Measurements from ENCODE around the gene PKP3.

Gene PKP3

DNA sequence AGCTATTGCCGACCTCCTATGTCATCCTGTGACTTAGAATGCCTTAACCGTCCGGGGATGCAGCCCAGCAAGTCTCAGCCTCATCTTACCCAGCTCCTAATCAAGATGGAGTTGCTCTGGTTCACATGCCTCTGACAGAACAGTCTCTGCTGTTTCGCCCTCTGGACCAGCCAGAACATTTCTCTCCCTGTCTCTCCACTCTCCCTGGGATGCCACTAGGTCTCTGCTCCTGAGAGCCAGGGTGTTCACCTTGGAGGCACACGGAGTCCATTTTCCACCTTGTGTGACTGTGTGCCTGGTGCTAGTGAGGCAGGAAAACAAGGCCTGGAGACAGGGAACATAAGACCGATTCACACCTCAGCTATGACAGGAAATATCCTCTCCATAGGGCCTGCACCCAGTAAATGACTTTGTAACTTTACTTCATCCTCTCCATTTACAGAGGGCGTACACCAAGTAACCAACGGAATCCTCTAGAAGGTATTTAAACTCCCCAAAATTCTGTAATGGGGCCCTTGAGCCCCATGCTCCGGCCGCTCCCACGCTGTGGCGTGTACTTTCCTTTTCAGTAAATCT is 41.5 kb upstream of the PKP3 start:
- in situ Hi-C loops (cut with HindIII; ENCODE audit: low sequenced_read_pairs): no loop called here
- no peak for DNase-seq (ENCODE audit: low read depth, low spot score)
- no peak overlapping the region for H3K4me3 ChIP-seq (ENCODE audit: low read depth, low read length)
- TF ChIP-seq, protein P1, sequence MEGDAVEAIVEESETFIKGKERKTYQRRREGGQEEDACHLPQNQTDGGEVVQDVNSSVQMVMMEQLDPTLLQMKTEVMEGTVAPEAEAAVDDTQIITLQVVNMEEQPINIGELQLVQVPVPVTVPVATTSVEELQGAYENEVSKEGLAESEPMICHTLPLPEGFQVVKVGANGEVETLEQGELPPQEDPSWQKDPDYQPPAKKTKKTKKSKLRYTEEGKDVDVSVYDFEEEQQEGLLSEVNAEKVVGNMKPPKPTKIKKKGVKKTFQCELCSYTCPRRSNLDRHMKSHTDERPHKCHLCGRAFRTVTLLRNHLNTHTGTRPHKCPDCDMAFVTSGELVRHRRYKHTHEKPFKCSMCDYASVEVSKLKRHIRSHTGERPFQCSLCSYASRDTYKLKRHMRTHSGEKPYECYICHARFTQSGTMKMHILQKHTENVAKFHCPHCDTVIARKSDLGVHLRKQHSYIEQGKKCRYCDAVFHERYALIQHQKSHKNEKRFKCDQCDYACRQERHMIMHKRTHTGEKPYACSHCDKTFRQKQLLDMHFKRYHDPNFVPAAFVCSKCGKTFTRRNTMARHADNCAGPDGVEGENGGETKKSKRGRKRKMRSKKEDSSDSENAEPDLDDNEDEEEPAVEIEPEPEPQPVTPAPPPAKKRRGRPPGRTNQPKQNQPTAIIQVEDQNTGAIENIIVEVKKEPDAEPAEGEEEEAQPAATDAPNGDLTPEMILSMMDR (IDR thresholded peaks at IDR 0.05; ENCODE audit: low read depth, low read length): no peak

DNA sequence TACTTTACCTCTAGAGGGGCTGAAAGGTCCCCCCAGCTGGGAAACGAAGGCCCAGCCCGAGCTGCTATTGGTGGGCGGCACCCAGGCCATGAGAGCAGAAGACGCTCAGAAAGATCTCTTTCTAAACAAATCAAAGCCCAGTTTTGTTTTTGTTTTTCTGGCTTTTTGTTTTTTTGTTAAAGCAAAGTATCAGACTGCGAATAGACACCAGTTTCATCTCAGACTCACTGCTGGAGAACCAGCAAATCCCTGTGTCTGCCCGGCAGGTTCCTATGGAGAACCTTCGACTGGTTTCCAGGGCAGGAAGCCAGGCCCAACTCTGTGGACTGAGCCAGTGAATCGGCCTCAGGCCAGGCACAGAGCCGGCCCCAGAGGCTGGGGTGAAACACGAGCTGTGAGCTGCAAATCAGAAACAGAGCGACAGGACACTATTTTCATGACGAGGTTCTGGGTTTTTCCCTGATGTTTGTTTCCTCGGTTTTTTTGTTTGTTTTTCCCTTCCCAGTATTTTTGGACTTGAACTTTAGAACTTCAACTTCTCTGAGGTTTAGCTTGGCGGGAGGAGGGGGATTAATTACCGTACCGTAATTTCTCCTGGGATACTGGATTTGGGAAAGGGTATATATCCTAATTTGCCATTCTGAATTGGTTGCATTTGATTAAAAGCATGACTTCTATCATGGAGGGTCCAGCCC is 40.7 kb upstream of the PKP3 start:
- TF ChIP-seq, protein P1 (IDR thresholded peaks at IDR 0.05; ENCODE audit: low read depth, low read length): no peak
- in situ Hi-C loops (cut with HindIII; ENCODE audit: low sequenced_read_pairs): no loop called here
- no peak overlapping the region for H3K4me3 ChIP-seq (ENCODE audit: low read depth, low read length)
- DNase-seq (ENCODE audit: low read depth, low spot score): peak; percentile 84

DNA sequence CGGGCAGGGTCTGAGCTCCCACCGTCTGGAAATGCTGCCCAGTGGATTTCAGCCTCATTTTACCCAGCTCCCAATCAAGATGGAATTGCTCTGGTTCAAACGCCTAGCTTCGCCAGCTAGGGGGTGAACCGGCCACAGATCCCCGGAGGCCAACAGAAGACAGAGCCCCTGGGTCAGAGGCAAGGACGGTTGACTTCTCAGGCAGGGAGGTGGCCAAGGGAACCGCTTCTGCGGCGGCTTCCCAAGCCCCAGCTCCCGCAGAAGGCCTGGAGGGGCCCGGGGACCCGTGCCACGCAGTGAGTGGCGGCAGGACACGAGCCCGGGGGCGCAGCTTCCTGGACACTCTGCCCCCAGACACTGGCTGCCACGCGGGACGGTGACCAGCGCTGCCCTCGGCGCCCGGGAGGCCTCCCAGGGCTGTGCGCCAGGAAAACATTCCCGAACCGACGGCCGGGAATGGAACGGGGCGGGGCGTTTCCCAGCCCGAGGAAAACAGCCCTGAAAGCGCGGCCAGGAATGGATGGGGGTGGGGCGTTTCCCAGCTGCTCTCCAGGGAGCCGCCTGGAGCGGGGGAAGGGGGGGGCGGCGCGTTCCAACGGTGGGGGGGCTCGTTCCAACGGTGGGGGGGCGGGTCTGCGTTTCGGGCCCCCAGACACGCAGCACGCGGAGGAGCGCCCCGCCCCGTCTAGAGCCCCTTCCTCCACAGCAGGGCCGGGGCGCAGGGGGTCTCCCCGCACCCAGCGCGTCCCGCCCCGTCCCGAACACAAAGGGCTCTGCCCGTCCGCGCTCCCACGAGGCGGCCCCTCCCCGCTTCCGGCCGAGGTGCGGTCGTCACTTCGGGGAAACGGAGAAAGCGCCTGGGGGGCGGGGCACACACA is 38.2 kb upstream of the PKP3 start:
- peak; percentile 98 for DNase-seq (ENCODE audit: low read depth, low spot score)
- in situ Hi-C loops (cut with HindIII; ENCODE audit: low sequenced_read_pairs): no loop called here
- H3K4me3 ChIP-seq (ENCODE audit: low read depth, low read length): peak overlapping the region; percentile 5

DNA sequence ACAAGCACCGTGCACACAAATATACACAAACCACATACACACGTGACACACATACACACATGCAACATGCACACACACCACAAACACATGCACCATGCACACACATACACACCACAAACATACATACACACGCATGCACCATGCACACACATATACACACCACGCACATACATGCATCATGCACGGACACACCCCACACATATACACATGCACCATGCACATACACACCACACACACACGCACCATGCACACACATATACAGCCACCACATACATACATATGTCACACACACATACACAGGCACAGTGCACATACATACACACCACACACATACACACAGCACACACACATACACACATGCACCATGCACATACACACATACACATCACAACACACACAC is 37.4 kb upstream of the PKP3 start:
- in situ Hi-C loops (cut with HindIII; ENCODE audit: low sequenced_read_pairs): no loop called here
- H3K4me3 ChIP-seq (ENCODE audit: low read depth, low read length): no peak overlapping the region
- TF ChIP-seq, protein P1 (IDR thresholded peaks at IDR 0.05; ENCODE audit: low read depth, low read length): no peak
- no peak for DNase-seq (ENCODE audit: low read depth, low spot score)

More for the DNA sequence above, 38.2 kb upstream of the PKP3 start:
- TF ChIP-seq, protein P1 (IDR thresholded peaks at IDR 0.05; ENCODE audit: low read depth, low read length): no peak

DNA sequence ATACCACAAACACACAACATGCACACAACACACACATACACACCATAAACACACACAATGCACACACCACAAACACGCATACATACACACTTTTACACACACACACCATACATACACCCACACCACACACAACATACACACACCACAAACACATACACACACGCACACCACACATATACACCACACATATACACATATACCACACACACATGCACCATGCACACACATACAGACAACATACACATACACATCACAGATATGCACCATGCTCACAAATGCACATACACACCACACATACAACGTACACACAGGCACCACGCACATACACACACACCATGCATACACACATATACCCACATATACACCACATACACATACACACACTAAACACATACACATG is 36.4 kb upstream of the PKP3 start:
- TF ChIP-seq, protein P1 (IDR thresholded peaks at IDR 0.05; ENCODE audit: low read depth, low read length): no peak
- in situ Hi-C loops (cut with HindIII; ENCODE audit: low sequenced_read_pairs): no loop called here
- H3K4me3 ChIP-seq (ENCODE audit: low read depth, low read length): no peak overlapping the region
- no peak for DNase-seq (ENCODE audit: low read depth, low spot score)

DNA sequence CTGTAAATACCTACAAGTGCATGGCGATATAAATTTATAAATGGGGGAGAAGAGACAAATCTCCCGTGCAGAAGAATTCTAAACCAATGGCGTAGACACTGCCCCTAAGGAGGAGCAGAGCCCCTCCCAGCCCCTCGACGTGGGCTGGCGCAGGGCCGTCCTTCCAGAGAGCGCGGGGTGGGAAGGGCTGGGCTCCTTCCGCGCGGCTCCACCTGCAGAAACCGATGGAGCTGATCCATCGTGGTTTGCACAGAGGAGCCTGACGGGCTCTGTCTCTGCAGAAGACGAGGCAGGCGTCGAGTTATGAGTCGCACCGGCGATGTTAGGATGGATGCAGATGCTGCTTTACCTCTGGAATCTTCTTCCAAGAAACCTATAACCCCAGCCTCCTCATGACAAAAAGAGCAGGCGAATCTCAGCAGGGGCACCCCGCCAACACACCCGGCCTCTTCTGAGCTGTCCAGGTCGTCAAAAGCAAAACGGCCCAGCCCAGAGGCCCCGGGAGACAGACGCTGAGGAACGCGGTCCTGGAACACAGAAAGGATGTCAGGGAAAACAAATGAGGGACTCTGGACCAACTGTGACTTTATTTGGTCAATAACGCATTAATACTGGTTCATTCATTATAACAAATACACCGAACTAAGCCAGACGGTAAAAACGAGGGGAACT is 35.7 kb upstream of the PKP3 start:
- in situ Hi-C loops (cut with HindIII; ENCODE audit: low sequenced_read_pairs): no loop called here
- DNase-seq (ENCODE audit: low read depth, low spot score): no peak
- TF ChIP-seq, protein P1 (IDR thresholded peaks at IDR 0.05; ENCODE audit: low read depth, low read length): no peak
- H3K4me3 ChIP-seq (ENCODE audit: low read depth, low read length): no peak overlapping the region

Data from astrocyte of the spinal cord (primary cell).